IMR-90 (cell line): ENCODE results near the gene TNFAIP8. TPM values are rescaled to one million over a fixed set of nuclear protein-coding genes. Genes with fewer than 3 reads are reported as not detected.

Experiments used
- ATAC-seq: fragments of 200-7000 bp; cut with Tn5 transposase; 2 replicates; pipeline ENCODE4 v1.9.1; 2020; ENCODE audit warnings: low read depth, mild to moderate bottlenecking, moderate library complexity
- BruUV-seq: library from RNA; stranded (reverse); fragments of 400-500 nt; replicated peaks from 2 replicates; lab custom pipeline; 2021; lab: Mats Ljungman, UMichigan
- CTCF ChIA-PET: fragments of 300-600 bp; formaldehyde crosslinking; extraction: SDS; loops from one replicate; lab custom pipeline; 2021; ENCODE audit warnings: antibody characterized with exemption; lab: Yijun Ruan, JAX
- POLR2A ChIA-PET: fragments of 300-600 bp; sonication (Branson Sonifier 250); formaldehyde crosslinking; loops from one replicate; lab custom pipeline; 2022; ENCODE audit warnings: antibody characterized with exemption; ENCODE audit not compliant: unreplicated experiment; lab: Charles Lee
- DNase-seq: peaks from one replicate; pipeline ENCODE4 v3.0.0; 2013
- H2AFZ ChIP-seq: replicated peaks from 2 replicates; pipeline ENCODE3; 2013; ENCODE audit warnings: low read length, mild to moderate bottlenecking; ENCODE audit not compliant: poor library complexity
- H2AK5ac ChIP-seq: 2 replicates; pipeline ENCODE4 v1.6.1; 2013; ENCODE audit warnings: low read depth, low read length, inconsistent platforms
- H2AK9ac ChIP-seq: replicated peaks from 2 replicates; pipeline ENCODE3; 2013; ENCODE audit warnings: mild to moderate bottlenecking, low read depth, low read length, moderate library complexity; ENCODE audit not compliant: poor library complexity
- H2BK120ac ChIP-seq: 2 replicates; pipeline ENCODE4 v1.6.1; 2013; ENCODE audit warnings: low read depth, low read length, inconsistent platforms
- H2BK15ac ChIP-seq: 3 replicates; pipeline ENCODE4 v1.6.1; 2013; ENCODE audit warnings: low read depth, low read length, inconsistent platforms
- H2BK20ac ChIP-seq: 2 replicates; pipeline ENCODE4 v1.6.1; 2013; ENCODE audit warnings: low read depth, mild to moderate bottlenecking, inconsistent platforms, low read length, moderate library complexity
- H2BK5ac ChIP-seq: 2 replicates; pipeline ENCODE4 v1.6.1; 2013; ENCODE audit warnings: mild to moderate bottlenecking, low read depth, low read length, inconsistent platforms; ENCODE audit not compliant: poor library complexity, severe bottlenecking
- H3K14ac ChIP-seq: replicated peaks from 2 replicates; pipeline ENCODE4 v1.6.1; 2013; ENCODE audit warnings: low read depth, low read length, inconsistent platforms
- H3K18ac ChIP-seq: 2 replicates; pipeline ENCODE4 v1.6.1; 2013; ENCODE audit warnings: low read depth, low read length, control low read depth
- H3K23ac ChIP-seq: 2 replicates; pipeline ENCODE4 v1.6.1; 2013; ENCODE audit warnings: low read depth, low read length, inconsistent platforms
- H3K27ac ChIP-seq: 2 replicates; pipeline ENCODE4 v1.5.1; 2013; ENCODE audit warnings: mild to moderate bottlenecking, control low read depth, low read length; ENCODE audit not compliant: insufficient read depth
- H3K27me3 ChIP-seq: 2 replicates; pipeline ENCODE4 v1.6.1; 2013; ENCODE audit warnings: low read length; ENCODE audit not compliant: control insufficient read depth, insufficient read depth
- H3K36me3 ChIP-seq: 2 replicates; pipeline ENCODE4 v1.6.1; 2013; ENCODE audit warnings: low read length, mixed read lengths; ENCODE audit not compliant: control insufficient read depth, insufficient read depth
- H3K4ac ChIP-seq: 2 replicates; pipeline ENCODE4 v1.6.1; 2013; ENCODE audit warnings: low read depth, low read length, inconsistent platforms
- H3K4me1 ChIP-seq: 2 replicates; pipeline ENCODE4 v1.6.1; 2013; ENCODE audit warnings: low read length, mixed read lengths; ENCODE audit not compliant: control insufficient read depth, insufficient read depth
- H3K4me2 ChIP-seq: 2 replicates; pipeline ENCODE4 v1.6.1; 2013; ENCODE audit warnings: low read depth, mild to moderate bottlenecking, control low read depth, low read length, moderate library complexity
- H3K4me3 ChIP-seq: 2 replicates; pipeline ENCODE4 v1.5.1; 2013; ENCODE audit warnings: low read depth, mild to moderate bottlenecking, control low read depth, low read length, moderate library complexity; ENCODE audit not compliant: insufficient read depth
- H3K56ac ChIP-seq: 2 replicates; pipeline ENCODE4 v1.6.1; 2013; ENCODE audit warnings: low read length, inconsistent platforms; ENCODE audit not compliant: insufficient read depth; ENCODE audit errors: extremely low read depth
- H3K79me1 ChIP-seq, 2 experiments: 2 replicates each; pipeline ENCODE4 v1.6.1; 2013; ENCODE audit warnings: low read length in 2 of 2, inconsistent platforms in 1 of 2, low read depth in 1 of 2
- H3K9ac ChIP-seq: 2 replicates; pipeline ENCODE4 v1.6.1; 2013; ENCODE audit warnings: low read depth, low read length, control low read depth
- H3K9me1 ChIP-seq: 2 replicates; pipeline ENCODE4 v1.6.1; 2013; ENCODE audit warnings: low read length, inconsistent platforms; ENCODE audit not compliant: insufficient read depth
- H3K9me3 ChIP-seq: 2 replicates; pipeline ENCODE4 v1.6.1; 2013; ENCODE audit warnings: low read length; ENCODE audit not compliant: control insufficient read depth, insufficient read depth
- H4K20me1 ChIP-seq: 2 replicates; pipeline ENCODE4 v1.6.1; 2013; ENCODE audit warnings: low read length, inconsistent platforms; ENCODE audit not compliant: insufficient read depth
- H4K5ac ChIP-seq: 2 replicates; pipeline ENCODE4 v1.6.1; 2013; ENCODE audit warnings: mild to moderate bottlenecking, low read depth, low read length, control low read depth
- H4K8ac ChIP-seq, 2 experiments: 2 replicates each; pipeline ENCODE4 v1.6.1; 2013; ENCODE audit warnings: low read depth in 2 of 2, low read length in 2 of 2, control low read depth in 1 of 2, inconsistent platforms in 1 of 2
- H4K91ac ChIP-seq: 2 replicates; pipeline ENCODE4 v1.6.1; 2013; ENCODE audit warnings: low read depth, low read length, inconsistent platforms; ENCODE audit not compliant: insufficient read depth
- RFX5 ChIP-seq: IDR thresholded peaks from 2 replicates; pipeline ENCODE4 v1.8.0; 2012; ENCODE audit warnings: low read depth, mild to moderate bottlenecking, low read length, moderate library complexity
- WGBS, 2 experiments: methylation state at CpG; one replicate each; pipeline versions ENCODE4 v1.1.5 to v1.1.7; 2013; ENCODE audit warnings: missing lambda C conversion rate in 2 of 2; ENCODE audit not compliant: insufficient read length in 1 of 2; ENCODE audit errors: extremely low coverage in 2 of 2; 5-methylcytosine and 5-hydroxymethylcytosine counted together
- dilution Hi-C: fragments of 300-500 bp; cut with HindIII; formaldehyde crosslinking; loops from one replicate; pipeline ENCODE4 v1.14.3; 2018; ENCODE audit warnings: low sequenced_read_pairs; ENCODE audit not compliant: unreplicated experiment
- in situ Hi-C: fragments of 300-500 bp; cut with MboI; formaldehyde crosslinking; loops from 3 replicates; pipeline ENCODE4 v1.14.3; 2019; ENCODE audit warnings: low sequenced_read_pairs, inconsistent platforms, mixed read lengths
- intact Hi-C: fragments of 100-400 bp; cut with micrococcal nuclease; formaldehyde crosslinking; loops from 2 replicates; pipeline ENCODE4 v1.10.0; 2022
- polyA plus RNA-seq, 3 experiments: library from polyadenylated mRNA; depleted of rRNA; stranded (reverse); fragments of >200 nt; gene quantifications; 2 replicates each; pipeline ENCODE4 v1.2.3, GENCODE V29; 2012; ENCODE audit warnings: low replicate concordance in 1 of 3
- total RNA-seq: library from RNA; depleted of rRNA; stranded (reverse); fragments of >200 nt; gene quantifications from 2 replicates; pipeline ENCODE4 v1.2.3, GENCODE V29; 2012

TNFAIP8 gene
- total and polyA plus RNA-seq, 2 of the 4 experiments (the other 2 are of a cell fraction) = 20.3 to 29.9 TPM

DNA sequence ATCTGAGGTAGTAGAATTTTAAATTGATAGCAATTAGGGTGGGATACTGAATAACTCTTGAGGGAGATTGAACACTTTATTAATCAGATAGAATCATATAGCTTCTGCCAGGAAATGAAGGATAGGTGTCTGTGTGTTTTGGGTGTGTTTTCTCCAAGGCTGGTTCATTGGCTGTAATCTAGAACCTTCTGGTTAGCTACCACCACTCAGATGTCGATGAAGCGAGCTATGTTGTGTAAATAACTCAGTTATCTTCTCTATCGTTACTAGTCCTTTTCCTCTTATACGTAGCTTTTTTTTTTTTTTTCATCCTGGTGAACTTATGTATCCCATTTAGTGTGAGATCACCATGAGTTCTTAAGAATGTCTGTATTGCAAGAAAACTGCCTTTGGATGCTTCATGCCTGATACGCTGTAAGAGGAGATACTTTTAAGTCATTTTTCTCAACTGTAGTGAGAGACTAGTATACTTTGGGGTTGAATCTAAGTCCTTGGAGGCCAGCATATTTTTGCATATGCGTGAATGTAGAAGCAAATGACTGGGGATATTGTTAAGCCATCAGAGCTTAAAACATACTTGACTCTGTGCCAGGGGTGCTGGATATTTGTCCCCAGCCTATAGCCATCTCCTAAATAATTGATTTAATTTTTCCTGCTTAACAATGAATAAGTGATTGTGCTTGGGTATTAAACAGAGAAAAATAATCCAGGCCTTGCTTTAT lies 2.1 kb downstream of the TNFAIP8 start:
- DNase-seq (no peak), ATAC-seq (no peak)
- no peak overlapping the region for H2BK20ac ChIP-seq
- H2AK5ac ChIP-seq = no peak overlapping the region
- H4K91ac ChIP-seq = no peak overlapping the region
- H4K8ac ChIP-seq = no peak overlapping the region
- no TSS peak for BruUV-seq
- H4K20me1 ChIP-seq = no peaks in the 10 kb centered on the region; the same call in 1 of the 2 replicates
- H3K9ac ChIP-seq = no peak overlapping the region
- H3K23ac ChIP-seq = 0 out of 2 replicates have a peak overlapping the region, but pooled peaks have one; percentile 11
- H3K9me3 ChIP-seq = no peaks in the 10 kb centered on the region
- WGBS, 2 experiments = no CpG with 5 or more reads among the region's 6 CpGs
- no peak overlapping the region for H2AFZ ChIP-seq
- TF ChIP-seq RFX5 = no peak
- H3K18ac ChIP-seq = no peak overlapping the region
- no peak overlapping the region for H2BK15ac ChIP-seq
- no peak overlapping the region for H3K4me3 ChIP-seq
- no peaks in the 10 kb centered on the region for H3K27me3 ChIP-seq
- no peak overlapping the region for H2AK9ac ChIP-seq
- H3K56ac ChIP-seq = no peak overlapping the region
- H2BK5ac ChIP-seq = no peak overlapping the region
- in situ Hi-C loops = no loop called here
- ChIA-PET CTCF (interaction anchor here (0.6 to 3.1 kb wide), 4 partner anchors 25 to 305 kb away, joined by 3 to 22 read pairs (median 3); no protein-coding TSS in a partner anchor), POLR2A (interaction anchor here (0.5 to 0.6 kb wide), 2 partner anchors 34 to 288 kb away, joined by 5 to 6 read pairs; no protein-coding TSS in a partner anchor)
- peaks cover 21% of the 10 kb centered on the region for H3K4me1 ChIP-seq
- H3K4ac ChIP-seq = no peak overlapping the region
- H3K36me3 ChIP-seq = no peaks in the 10 kb centered on the region
- H4K5ac ChIP-seq = no peak overlapping the region
- H3K14ac ChIP-seq = 0 out of 2 replicates have a peak overlapping the region, but pooled peaks have one; percentile 59
- no peak overlapping the region for H2BK120ac ChIP-seq
- intact Hi-C loops = loop anchor here (2.0 to 5.0 kb wide), 3 partner anchors 34 to 371 kb away; partner anchors contain the start of gene DTWD2
- H3K79me1 ChIP-seq = peaks cover 40 to 53% of the 10 kb centered on the region in 2 experiments
- H3K27ac ChIP-seq = no peak overlapping the region
- 0 out of 2 replicates have a peak overlapping the region, but pooled peaks have one; percentile 24 for H3K4me2 ChIP-seq
- peaks cover 8% of the 10 kb centered on the region for H3K9me1 ChIP-seq
- dilution Hi-C loops = no loop called here
